Transverse colon (tissue), 4 donors: ENCODE measurements around the gene STPG1.

Experiments used
- CTCF ChIP-seq, 5 experiments: fragments of 200-600 bp in 3 of 5; fragments of 450-650 bp in 2 of 5; sonication (generic) in 3 of 5; IDR thresholded peaks; 1 replicate in 2 of 5; 2 replicates in 3 of 5; pipeline ENCODE4 v1.5.1; 2016 to 2017; ENCODE audit warnings: antibody characterized with exemption in 5 of 5, inconsistent platforms in 3 of 5, mild to moderate bottlenecking in 2 of 5, moderate library complexity in 1 of 5
- POLR2A ChIP-seq: fragments of 450-650 bp; IDR thresholded peaks from one replicate; pipeline ENCODE4 v1.6.1; 2016; ENCODE audit warnings: antibody characterized with exemption, mild to moderate bottlenecking, moderate library complexity
- POLR2AphosphoS5 ChIP-seq, 3 donors: sonication (generic); formaldehyde crosslinking; IDR thresholded peaks; one replicate each; pipeline ENCODE4 v1.6.1; 2016; ENCODE audit warnings: antibody characterized with exemption in 3 of 3

- TF ChIP-seq POLR2A = no peak
- TF ChIP-seq POLR2AphosphoS5 (IDR thresholded peaks at IDR 0.05) = no peak
- no peak for TF ChIP-seq CTCF (IDR thresholded peaks at IDR 0.05)
These were observed 51.8 kb downstream of the STPG1 start for GRCh38 chr1:24361811-24362210.
